ENCODE data around the gene AHNAK. TPM values are rescaled to one million over a fixed set of nuclear protein-coding genes. Genes with fewer than 3 reads are reported as not detected.

The AHNAK gene
- total RNA-seq, 4 donors from 2014 or later = 1,199 to 1,973 (median 1,368) TPM

GRCh38 chr11:62534779-62535545 lies 11.6 kb downstream of the AHNAK start:
- no peak for TF ChIP-seq CTCF (IDR thresholded peaks at IDR 0.05; ENCODE audit: low read depth)

GRCh38 chr11:62532096-62532495 lies 14.5 kb downstream of the AHNAK start:
- TF ChIP-seq CTCF (IDR thresholded peaks at IDR 0.05; ENCODE audit: low read depth) = no peak

DNA sequence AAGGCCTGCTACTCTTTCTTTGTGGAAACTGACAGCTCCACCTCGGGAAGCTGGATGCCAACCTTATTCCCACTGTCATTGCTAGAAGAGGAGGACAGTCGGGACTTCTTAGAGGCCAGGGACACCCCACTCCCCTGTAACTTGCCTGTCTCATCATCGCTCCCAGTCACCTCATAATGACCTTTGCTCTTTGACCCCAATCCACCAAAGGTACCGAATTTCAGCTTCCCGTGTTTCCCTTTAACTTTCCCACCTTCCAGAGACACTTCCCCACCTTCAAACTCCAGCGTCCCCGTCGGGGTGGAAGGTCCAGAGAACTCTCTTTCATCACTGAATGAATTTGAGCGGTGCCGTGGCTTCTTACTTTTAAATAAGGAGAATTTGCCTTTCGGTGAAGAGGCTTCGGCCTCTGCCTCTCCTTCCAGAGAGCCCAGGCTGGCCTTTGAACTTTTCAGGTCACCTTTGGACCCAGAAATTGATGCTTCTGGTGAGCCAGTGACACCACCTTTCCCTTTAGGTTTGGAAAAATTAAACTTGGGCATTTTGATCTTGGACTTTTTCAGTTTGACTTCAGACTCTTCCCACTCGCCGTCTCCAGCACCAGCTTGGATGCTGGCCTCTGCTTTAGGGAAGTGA lies 29.8 kb downstream of the AHNAK start:
- no peak for TF ChIP-seq CTCF (IDR thresholded peaks at IDR 0.05; ENCODE audit: low read depth)

DNA sequence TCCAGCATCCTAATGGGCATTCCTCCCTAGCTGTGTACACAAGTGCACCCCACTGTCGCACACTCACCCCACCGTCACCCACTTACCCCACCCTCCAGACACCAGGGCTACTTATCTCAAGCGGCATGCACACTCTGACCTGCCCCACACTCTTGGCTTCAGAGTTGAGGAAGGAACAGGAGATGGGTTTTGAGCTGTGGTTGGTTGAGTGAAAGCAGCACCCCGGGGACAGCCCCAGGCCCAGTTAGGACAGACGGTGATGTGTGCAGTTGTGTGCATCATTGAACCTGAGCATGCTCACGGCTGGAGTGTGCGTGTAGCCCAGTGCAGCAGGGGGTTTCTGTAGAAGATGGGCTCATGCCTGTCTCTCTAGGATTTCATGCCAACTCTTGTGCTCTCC lies 32.5 kb downstream of the AHNAK start:
- no peak for TF ChIP-seq CTCF (IDR thresholded peaks at IDR 0.05; ENCODE audit: low read depth)

DNA sequence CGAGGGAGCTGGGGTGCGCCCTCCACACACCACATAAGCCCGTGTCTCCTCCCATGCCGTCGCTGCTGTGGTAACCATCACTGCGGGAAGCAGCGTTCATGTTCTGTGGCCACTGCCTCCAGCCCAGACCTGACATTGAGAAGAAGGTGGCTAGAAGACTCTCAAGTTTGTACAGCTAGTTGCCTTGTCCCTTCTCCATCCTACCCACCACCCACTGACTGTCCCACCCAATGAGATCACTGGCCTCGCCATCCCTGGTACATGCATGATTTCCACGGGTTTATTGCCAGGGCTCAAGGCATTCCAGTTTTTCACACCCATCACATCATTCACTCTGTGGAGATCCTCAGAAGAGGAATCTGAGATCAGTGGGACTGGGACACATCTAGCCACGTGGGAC lies 33.0 kb downstream of the AHNAK start:
- no peak for TF ChIP-seq CTCF (IDR thresholded peaks at IDR 0.05; ENCODE audit: low read depth)

DNA sequence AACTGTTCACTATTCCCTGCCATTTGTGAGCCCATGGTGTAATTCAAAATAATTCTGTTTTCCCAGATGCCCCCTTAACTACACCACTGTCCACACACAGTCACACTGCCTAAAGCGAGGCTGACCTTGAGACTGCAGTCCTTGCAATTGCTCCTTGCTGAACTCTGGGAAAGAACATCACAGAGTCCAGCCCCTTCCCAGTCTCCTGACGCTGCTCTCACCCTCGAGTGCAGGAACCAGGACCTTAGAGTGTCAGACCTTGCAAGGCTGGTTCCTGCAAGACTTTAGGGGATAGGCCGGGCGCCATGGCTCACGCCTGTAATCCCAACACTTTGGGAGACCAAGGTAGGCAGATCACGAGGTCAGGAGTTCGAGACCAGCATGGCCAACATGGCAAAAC lies 33.6 kb downstream of the AHNAK start:
- TF ChIP-seq CTCF (IDR thresholded peaks at IDR 0.05; ENCODE audit: low read depth) = no peak

- TF ChIP-seq CTCF (IDR thresholded peaks at IDR 0.05; ENCODE audit: low read depth) = no peak
These were observed 38.1 kb downstream of the AHNAK start for GRCh38 chr11:62508336-62509058.

Data from subcutaneous adipose tissue (tissue), 4 donors.